Measurements from ENCODE around the gene PLK2.

GRCh38 chr5:58505971-58506640, 46.2 kb upstream of the PLK2 start:
- TF ChIP-seq ZNF274 (IDR thresholded peaks at IDR 0.05; ENCODE audit: low read depth, low read length) (no peak), YY1 (IDR thresholded peaks at IDR 0.05; ENCODE audit: insufficient read depth, insufficient read length) (no peak)
